HepG2 (cell line): Measurements from ENCODE around the gene PRMT2. TPM values are rescaled to one million over a fixed set of nuclear protein-coding genes. Genes with fewer than 3 reads are reported as not detected.

Experiments
- CHD2 ChIP-seq: IDR thresholded peaks from 2 replicates; pipeline ENCODE4 v1.6.1; 2011; ENCODE audit warnings: low read depth, low read length, improper control_type of control experiment
- GATAD1 ChIP-seq: IDR thresholded peaks from 2 replicates; pipeline ENCODE4 v1.6.1; 2016; ENCODE audit warnings: missing genetic modification reagents, missing compliant biosample characterization
- LRRFIP1 ChIP-seq: sonication (generic); formaldehyde crosslinking; conservative IDR thresholded peaks from 2 replicates; pipeline ENCODE4 v1.4.0; 2020; ENCODE audit warnings: missing genetic modification reagents
- NFIC ChIP-seq: IDR thresholded peaks from 2 replicates; pipeline ENCODE4 v1.6.1; 2012; ENCODE audit warnings: mild to moderate bottlenecking, low read length, inconsistent platforms
- POGK ChIP-seq: sonication (generic); formaldehyde crosslinking; conservative IDR thresholded peaks from 2 replicates; pipeline ENCODE4 v1.8.0; 2022; ENCODE audit warnings: mild to moderate bottlenecking, moderate library complexity, missing genetic modification reagents
- RFX1 ChIP-seq: fragments of 450-650 bp; IDR thresholded peaks from 2 replicates; pipeline ENCODE4 v1.6.1; 2017
- STAG1 ChIP-seq: sonication (generic); formaldehyde crosslinking; IDR thresholded peaks from 2 replicates; pipeline ENCODE4 v1.4.0; 2020; ENCODE audit warnings: missing genetic modification reagents
- THAP9 ChIP-seq: sonication (generic); formaldehyde crosslinking; IDR thresholded peaks from 2 replicates; pipeline ENCODE4; 2020; ENCODE audit warnings: missing genetic modification reagents, mild to moderate bottlenecking, borderline replicate concordance
- ZBTB14 ChIP-seq: sonication (generic); formaldehyde crosslinking; IDR thresholded peaks from 2 replicates; pipeline ENCODE4 v1.4.0; 2020; ENCODE audit warnings: missing genetic modification reagents
- ZNF136 ChIP-seq: sonication (generic); formaldehyde crosslinking; IDR thresholded peaks from 2 replicates; pipeline ENCODE4 v1.8.1; 2022; ENCODE audit warnings: low read depth, mild to moderate bottlenecking, moderate library complexity, missing genetic modification reagents
- ZNF275 ChIP-seq: sonication (generic); formaldehyde crosslinking; IDR thresholded peaks from 2 replicates; pipeline ENCODE4 v1.8.0; 2022; ENCODE audit warnings: missing genetic modification reagents, mild to moderate bottlenecking, inconsistent platforms, borderline replicate concordance
- ZNF331 ChIP-seq: sonication (generic); formaldehyde crosslinking; IDR thresholded peaks from 2 replicates; pipeline ENCODE4 v1.4.0; 2020; ENCODE audit warnings: missing genetic modification reagents
- ZNF501 ChIP-seq: sonication (generic); formaldehyde crosslinking; IDR thresholded peaks from 2 replicates; pipeline ENCODE4 v1.5.1; 2020; ENCODE audit warnings: mild to moderate bottlenecking, moderate library complexity, missing genetic modification reagents
- ZNF572 ChIP-seq: sonication (generic); formaldehyde crosslinking; IDR thresholded peaks from 2 replicates; pipeline ENCODE4 v1.5.1; 2020; ENCODE audit warnings: mild to moderate bottlenecking, missing genetic modification reagents
- ZNF800 ChIP-seq: sonication (generic); formaldehyde crosslinking; IDR thresholded peaks from 2 replicates; pipeline ENCODE4 v1.4.0; 2020; ENCODE audit warnings: missing genetic modification reagents
- polyA plus RNA-seq, 8 experiments: library from polyadenylated mRNA; depleted of rRNA in 3 of 8; stranded (reverse) in 7 of 8; unstranded in 1 of 8; fragments of >200 nt; fragmentation: Illumina TruSeq in 4 of 8; extraction: Trizol in 4 of 8; gene quantifications; 2 replicates each; pipeline versions ENCODE4 v1.2.1 to v1.2.3, GENCODE V29; 2011 to 2016; ENCODE audit warnings: low read depth in 4 of 8, missing spikeins in 1 of 8, mixed read lengths in 1 of 8; ENCODE audit not compliant: insufficient read depth in 1 of 8
- total RNA-seq, 5 experiments: library from RNA; depleted of rRNA; stranded (reverse); fragments of >200 nt; fragmentation: Illumina TruSeq; extraction: Trizol; gene quantifications; 2 replicates each; pipeline ENCODE4 v1.2.3, GENCODE V29; 2016; ENCODE audit warnings: low read depth in 1 of 5

The PRMT2 gene
- total and polyA plus RNA-seq, 2 of the 13 experiments (the other 11 are each of a cell fraction or from before 2014, with no cell fraction given) = 54.4 to 78.8 TPM

- TF ChIP-seq LRRFIP1 = no peak
- no peak for TF ChIP-seq ZNF136 (CRISPR knock-in tag)
- TF ChIP-seq ZNF501 (CRISPR knock-in tag) = no peak
- TF ChIP-seq ZNF331 (CRISPR knock-in tag) = no peak
- 0 out of 2 replicates have a peak, but pooled peaks have one; percentile 18 for TF ChIP-seq ZBTB14 (CRISPR knock-in tag)
- TF ChIP-seq CHD2 = no peak
- TF ChIP-seq GATAD1 (CRISPR knock-in tag) = no peak
- peak; percentile 99 for TF ChIP-seq ZNF800
- no peak for TF ChIP-seq STAG1 (CRISPR knock-in tag)
- no peak for TF ChIP-seq ZNF572
- no peak for TF ChIP-seq NFIC
- peak; percentile 59; the same call in 1 of the 2 replicates for TF ChIP-seq POGK (CRISPR knock-in tag)
- TF ChIP-seq ZNF275 = no peak
- TF ChIP-seq RFX1 = no peak
- 0 out of 2 replicates have a peak, but pooled peaks have one; percentile 22 for TF ChIP-seq THAP9 (CRISPR knock-in tag)
Measured at GRCh38 chr21:46666941-46667740, 31.7 kb downstream of the PRMT2 start (continued).
